ENCODE data around the gene FOSB. TPM values are rescaled to one million over a fixed set of nuclear protein-coding genes. Genes with fewer than 3 reads are reported as not detected.

FOSB gene
- total RNA-seq, 1 experiment from 2014 or later: 1.7 TPM

DNA sequence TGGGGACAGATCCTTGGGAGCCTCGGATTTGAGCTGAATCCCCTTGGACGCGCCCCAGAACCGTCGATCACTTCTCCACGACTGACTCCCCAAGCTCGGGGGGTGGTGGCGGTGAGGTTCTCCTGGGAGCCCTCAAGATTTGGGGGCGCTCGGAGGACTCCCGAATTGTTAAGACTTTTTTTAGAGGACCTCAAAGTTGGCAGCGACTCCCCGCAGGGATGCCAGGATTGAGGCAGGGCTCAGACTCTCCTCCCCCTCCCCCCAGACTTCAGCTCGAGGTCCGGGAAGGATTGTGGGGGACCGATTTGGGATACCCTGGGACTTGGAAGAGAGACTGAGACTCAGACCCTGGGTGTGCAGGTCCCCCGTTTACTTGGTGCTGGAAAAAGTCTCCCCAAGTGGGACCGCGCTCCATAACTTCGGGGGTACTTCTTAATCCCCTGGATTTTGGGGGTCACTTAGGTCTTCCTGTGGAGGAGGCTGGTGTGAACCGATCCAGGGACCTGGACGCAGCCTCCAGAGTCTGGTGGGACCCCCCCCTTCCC, 40.1 kb downstream of the FOSB start:
- H3K4me3 Mint-ChIP-seq: peak overlapping the region; percentile 81 to 90
- Histone ChIP-seq H4K5ac (ENCODE audit: insufficient read length, low read depth, low read length) (no peak overlapping the region), H2AK5ac (ENCODE audit: insufficient read length, low read length) (no peak overlapping the region), H3K23ac (ENCODE audit: insufficient read length, low read depth, low read length) (no peak overlapping the region), H3K4me2 (ENCODE audit: insufficient read depth, insufficient read length, low read length) (peak overlapping the region; percentile 88), H3K79me1 (ENCODE audit: insufficient read depth, low read depth, low read length, poor library complexity, severe bottlenecking) (peaks cover 12% of the 10 kb centered on the region), H3K27ac (ENCODE audit: insufficient read length, low read depth, low read length) (no peak overlapping the region), H3K9ac (ENCODE audit: extremely low read depth, insufficient read length, low read length) (peak overlapping the region; percentile 69), H3T11ph (ENCODE audit: low read length) (no peak overlapping the region), H3K14ac (ENCODE audit: insufficient read depth, low read length) (peak overlapping the region; percentile 54), H4K91ac (ENCODE audit: insufficient read length, low read depth, low read length) (no peak overlapping the region), H2BK5ac (ENCODE audit: insufficient read length, low read length) (no peak overlapping the region), H3K23me2 (ENCODE audit: insufficient read length, low read depth, low read length, poor library complexity, severe bottlenecking) (peaks cover 20% of the 10 kb centered on the region), H2BK120ac (ENCODE audit: low read depth, low read length, poor library complexity, severe bottlenecking) (no peak overlapping the region), H3K56ac (ENCODE audit: insufficient read length, low read depth, low read length) (no peak overlapping the region), H3K79me2 (ENCODE audit: insufficient read depth, low read length) (peaks cover 36% of the 10 kb centered on the region; the same call in 1 of the 2 replicates), H2BK20ac (ENCODE audit: low read depth, low read length, poor library complexity, severe bottlenecking) (no peak overlapping the region), H2BK12ac (ENCODE audit: insufficient read length, low read depth, low read length) (no peak overlapping the region), H3K9me3 (ENCODE audit: control insufficient read depth, low read depth, low read length) (no peaks in the 10 kb centered on the region), H3K4ac (ENCODE audit: low read depth, low read length) (no peak overlapping the region; the same call in 1 of the 2 replicates), H2BK15ac (ENCODE audit: low read depth, low read length) (no peak overlapping the region), H4K8ac (replicated peaks; ENCODE audit: insufficient read length, low read depth, low read length) (no peak overlapping the region), H3K27me3 (ENCODE audit: insufficient read depth, low read length) (no peaks in the 10 kb centered on the region), H2AFZ (ENCODE audit: low read length) (no peak overlapping the region), H3K4me1 (ENCODE audit: insufficient read depth, low read length) (no peaks in the 10 kb centered on the region; the same call in 1 of the 2 replicates), H3K18ac (ENCODE audit: insufficient read length, low read depth, low read length) (peak overlapping the region; percentile 75), H4K20me1 (ENCODE audit: control insufficient read depth, insufficient read depth, insufficient read length) (no peaks in the 10 kb centered on the region)
- DNase-seq: no peak
- H3K36me3 Mint-ChIP-seq (ENCODE audit: insufficient read depth in 1 of 3, low read depth in 3 of 3): peaks cover 0 to 23% (median 7%) of the 10 kb centered on the region in 3 experiments; a peak in 5 of 7 replicates
- peaks cover 16 to 24% of the 10 kb centered on the region in 2 experiments for H3K4me1 Mint-ChIP-seq
- H3K9me3 Mint-ChIP-seq: no peaks in the 10 kb centered on the region; a peak in 1 of 5 replicates
- TF ChIP-seq, protein P1, sequence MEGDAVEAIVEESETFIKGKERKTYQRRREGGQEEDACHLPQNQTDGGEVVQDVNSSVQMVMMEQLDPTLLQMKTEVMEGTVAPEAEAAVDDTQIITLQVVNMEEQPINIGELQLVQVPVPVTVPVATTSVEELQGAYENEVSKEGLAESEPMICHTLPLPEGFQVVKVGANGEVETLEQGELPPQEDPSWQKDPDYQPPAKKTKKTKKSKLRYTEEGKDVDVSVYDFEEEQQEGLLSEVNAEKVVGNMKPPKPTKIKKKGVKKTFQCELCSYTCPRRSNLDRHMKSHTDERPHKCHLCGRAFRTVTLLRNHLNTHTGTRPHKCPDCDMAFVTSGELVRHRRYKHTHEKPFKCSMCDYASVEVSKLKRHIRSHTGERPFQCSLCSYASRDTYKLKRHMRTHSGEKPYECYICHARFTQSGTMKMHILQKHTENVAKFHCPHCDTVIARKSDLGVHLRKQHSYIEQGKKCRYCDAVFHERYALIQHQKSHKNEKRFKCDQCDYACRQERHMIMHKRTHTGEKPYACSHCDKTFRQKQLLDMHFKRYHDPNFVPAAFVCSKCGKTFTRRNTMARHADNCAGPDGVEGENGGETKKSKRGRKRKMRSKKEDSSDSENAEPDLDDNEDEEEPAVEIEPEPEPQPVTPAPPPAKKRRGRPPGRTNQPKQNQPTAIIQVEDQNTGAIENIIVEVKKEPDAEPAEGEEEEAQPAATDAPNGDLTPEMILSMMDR (conservative IDR thresholded peaks at IDR 0.05): no peak
- H3K27me3 Mint-ChIP-seq (ENCODE audit: low read depth): no peaks in the 10 kb centered on the region
- H3K27ac Mint-ChIP-seq: peak overlapping the region; percentile 44; a peak in 2 of 7 replicates
- WGBS (ENCODE audit: extremely low coverage, insufficient read length, low lambda C conversion rate): no CpG with 5 or more reads among the region's 22 CpGs

All from H9 (cell line).